Panc1 (cell line): ENCODE measurements around the gene TMEM115. TPM values are rescaled to one million over a fixed set of nuclear protein-coding genes. Genes with fewer than 3 reads are reported as not detected.

Source experiments
- ATAC-seq: fragments of 200-7000 bp; cut with Tn5 transposase; 2 replicates; pipeline ENCODE4 v1.9.1; 2020; ENCODE audit warnings: mild to moderate bottlenecking, moderate library complexity
- BruUV-seq: library from RNA; stranded (reverse); fragments of 400-500 nt; replicated peaks from 2 replicates; lab custom pipeline; 2021; lab: Mats Ljungman, UMichigan
- CTCF ChIA-PET: fragments of 300-600 bp; sonication (Branson Sonifier 250); formaldehyde crosslinking; loops from one replicate; lab custom pipeline; 2022; ENCODE audit warnings: antibody characterized with exemption; lab: Charles Lee
- POLR2A ChIA-PET: fragments of 300-600 bp; sonication (Branson Sonifier 250); formaldehyde crosslinking; loops from one replicate; lab custom pipeline; 2022; ENCODE audit warnings: antibody characterized with exemption; lab: Charles Lee
- DNase-seq: peaks from one replicate; pipeline ENCODE4 v3.0.0-alpha.2; 2010; ENCODE audit warnings: low read depth, low spot score
- H3K27ac ChIP-seq: 2 replicates; pipeline ENCODE4 v1.5.1; 2011; ENCODE audit warnings: mild to moderate bottlenecking, low read length, inconsistent platforms
- H3K27me3 ChIP-seq: fragments of 200-500 bp; sonication (Bioruptor generic); 2 replicates; pipeline ENCODE4 v1.6.0; 2014; ENCODE audit warnings: low read length, inconsistent platforms; ENCODE audit not compliant: control insufficient read depth, insufficient read depth
- H3K36me3 ChIP-seq: fragments of 200-500 bp; sonication (Bioruptor generic); 2 replicates; pipeline ENCODE4 v1.5.1; 2014; ENCODE audit warnings: inconsistent platforms, mild to moderate bottlenecking, low read length, moderate library complexity; ENCODE audit not compliant: control insufficient read depth, insufficient read depth
- H3K4me1 ChIP-seq: 2 replicates; pipeline ENCODE4 v1.5.1; 2011; ENCODE audit warnings: inconsistent platforms, mild to moderate bottlenecking, low read length, moderate library complexity; ENCODE audit not compliant: control insufficient read depth, insufficient read depth
- H3K4me3 ChIP-seq, 2 experiments: 2 replicates each; pipeline ENCODE4 v1.5.1; 2011 to 2012; ENCODE audit warnings: low read depth in 2 of 2, low read length in 2 of 2, mild to moderate bottlenecking in 2 of 2, inconsistent platforms in 1 of 2, moderate library complexity in 1 of 2
- H3K9me3 ChIP-seq: fragments of 200-500 bp; sonication (Bioruptor generic); 2 replicates; pipeline ENCODE4 v1.5.1; 2014; ENCODE audit warnings: low read depth, mild to moderate bottlenecking, inconsistent platforms, low read length, moderate library complexity; ENCODE audit not compliant: control insufficient read depth, insufficient read depth
- CTCF ChIP-seq: fragments of 450-650 bp; IDR thresholded peaks from 2 replicates; pipeline ENCODE4 v1.5.1; 2017; ENCODE audit warnings: mild to moderate bottlenecking
- POLR2AphosphoS5 ChIP-seq: IDR thresholded peaks from 2 replicates; pipeline ENCODE4 v1.6.1; 2012; ENCODE audit warnings: mild to moderate bottlenecking, low read depth, low read length, moderate library complexity
- REST ChIP-seq, 2 experiments: IDR thresholded peaks; 2 replicates each; pipeline ENCODE4 v1.6.1; 2011 to 2012; ENCODE audit warnings: low read depth in 2 of 2, control low read depth in 1 of 2, low read length in 1 of 2, mild to moderate bottlenecking in 1 of 2, moderate library complexity in 1 of 2; ENCODE audit not compliant: insufficient read depth in 1 of 2
- SIN3A ChIP-seq: IDR thresholded peaks from 2 replicates; pipeline ENCODE4 v1.6.1; 2012; ENCODE audit warnings: low read depth, mild to moderate bottlenecking, low read length, moderate library complexity, borderline replicate concordance; ENCODE audit not compliant: insufficient read depth
- TCF7L2 ChIP-seq: IDR thresholded peaks from 2 replicates; pipeline ENCODE4 v1.6.1; 2011; ENCODE audit warnings: mild to moderate bottlenecking, low read depth, low read length, inconsistent platforms
- in situ Hi-C: cut with HindIII; loops from 2 replicates; pipeline ENCODE4 v1.10.0; 2016; ENCODE audit warnings: low sequenced_read_pairs, low pct_unique_long_range_greater_than_20kb
- intact Hi-C: fragments of 100-400 bp; cut with micrococcal nuclease; formaldehyde crosslinking; loops from one replicate; pipeline ENCODE4 v1.10.0; 2022; ENCODE audit not compliant: unreplicated experiment
- total RNA-seq: library from RNA; stranded (reverse); gene quantifications from one replicate; pipeline ENCODE4 v1.2.1, GENCODE V29; 2021; ENCODE audit not compliant: unreplicated experiment

TMEM115 gene
- total RNA-seq, 1 experiment from 2014 or later, result 30.2 TPM

GRCh38 chr3:50322115-50322385 lies 37.3 kb downstream of the TMEM115 start:
- DNase-seq (no peak), ATAC-seq (0 out of 2 replicates have a peak, but pooled peaks have one; percentile 2)
- intact Hi-C loops, result no loop called here
- Histone ChIP-seq H3K4me1 (peaks cover 27% of the 10 kb centered on the region), H3K27ac (peak overlapping the region; percentile 92), H3K36me3 (no peaks in the 10 kb centered on the region; the same call in 1 of the 2 replicates), H3K4me3 (peak overlapping the region; percentile 82 to 93), H3K9me3 (no peaks in the 10 kb centered on the region), H3K27me3 (no peaks in the 10 kb centered on the region)
- CTCF ChIA-PET, result no interaction called here
- no peak for TF ChIP-seq POLR2AphosphoS5
- TF ChIP-seq SIN3A, result no peak
- TF ChIP-seq REST (IDR thresholded peaks at IDR 0.05; ENCODE audit: insufficient read depth in 1 of 2, low read depth in 2 of 2, low read length in 1 of 2), result no peak
- TF ChIP-seq TCF7L2, result no peak
- TF ChIP-seq CTCF, result no peak
- BruUV-seq, result no TSS peak
- POLR2A ChIA-PET, result no interaction called here
- in situ Hi-C loops, result no loop called here

DNA sequence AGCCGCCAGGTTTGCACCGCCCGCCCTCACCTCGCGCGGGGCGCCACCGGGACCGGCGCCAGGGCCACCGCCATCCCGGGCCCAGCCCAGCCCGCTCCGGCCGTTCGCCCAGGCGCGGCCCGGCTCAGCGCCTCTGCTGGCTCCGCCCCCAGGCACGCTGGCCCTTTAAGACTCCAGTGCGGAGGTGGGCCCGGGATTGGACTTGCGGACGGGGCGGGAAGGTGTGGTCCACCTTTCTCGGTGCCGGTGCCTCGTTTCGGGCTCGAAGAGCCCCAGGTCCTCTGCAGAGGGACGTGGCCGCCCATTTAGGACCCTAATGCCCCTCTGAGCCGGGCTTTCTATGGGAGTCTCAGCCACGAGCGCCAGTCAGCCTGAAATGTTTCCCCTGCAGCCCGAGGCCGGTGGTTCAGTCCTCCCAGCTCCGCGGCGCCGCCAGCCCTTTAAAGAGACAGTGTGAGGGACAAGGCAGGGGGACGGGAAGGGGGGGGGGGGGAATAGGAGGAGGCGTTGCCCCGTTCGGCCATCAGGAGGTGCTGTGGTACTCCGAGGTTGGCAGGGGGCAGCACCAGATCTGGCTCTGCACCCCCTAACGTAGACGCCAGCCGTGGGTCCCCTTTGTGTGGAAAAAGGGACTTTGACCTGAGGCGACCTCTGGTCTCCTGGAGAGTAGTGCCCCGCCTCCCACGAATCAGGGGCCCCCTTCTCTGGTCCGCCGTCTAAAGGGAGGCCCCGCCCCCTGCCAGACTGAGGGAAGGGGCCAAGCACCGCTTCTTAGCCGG lies 37.8 kb downstream of the TMEM115 start:
- DNase-seq, result no peak

More for the DNA sequence above, 37.8 kb downstream of the TMEM115 start:
- H3K4me3 ChIP-seq, result peak overlapping the region; percentile 82 to 93
- CTCF ChIA-PET, result interaction anchor here (0.6 kb wide), 4 partner anchors 28 to 1617 kb away, joined by 3 to 9 read pairs (median 3); no protein-coding TSS in a partner anchor
- H3K27me3 ChIP-seq, result no peaks in the 10 kb centered on the region
- H3K36me3 ChIP-seq, result no peaks in the 10 kb centered on the region; the same call in 1 of the 2 replicates
- peak; percentile 91 for ATAC-seq
- intact Hi-C loops (no loop called here), in situ Hi-C loops (no loop called here)
- no peaks in the 10 kb centered on the region for H3K9me3 ChIP-seq
- no TSS peak for BruUV-seq
- H3K27ac ChIP-seq, result peak overlapping the region; percentile 92
- POLR2A ChIA-PET, result no interaction called here
- peaks cover 23% of the 10 kb centered on the region for H3K4me1 ChIP-seq
- TF ChIP-seq POLR2AphosphoS5, result peak; percentile 65; the same call in 1 of the 2 replicates
- TF ChIP-seq REST (IDR thresholded peaks at IDR 0.05; ENCODE audit: insufficient read depth in 1 of 2, low read depth in 2 of 2, low read length in 1 of 2), result no peak
- peak; percentile 78 for TF ChIP-seq CTCF
- TF ChIP-seq TCF7L2, result no peak
